Keratinocyte (primary cell): Measurements from ENCODE around the gene PCBD2.

Experiments used
- CTCF ChIP-seq, 3 experiments: IDR thresholded peaks in 1 of 3; conservative IDR thresholded peaks in 1 of 3; optimal IDR thresholded peaks in 1 of 3; 2 replicates in 2 of 3; 3 replicates in 1 of 3; pipeline versions ENCODE3 to v1.5.1; 2011; ENCODE audit warnings: low read length in 3 of 3, mild to moderate bottlenecking in 3 of 3, moderate library complexity in 2 of 3, control low read depth in 1 of 3, inconsistent platforms in 1 of 3; ENCODE audit not compliant: insufficient read depth in 2 of 3; ENCODE audit errors: extremely low read depth in 1 of 3
- EZH2 ChIP-seq: IDR thresholded peaks from one replicate; pipeline ENCODE4 v1.6.1; 2012; ENCODE audit warnings: inconsistent platforms, mild to moderate bottlenecking, low read length, moderate library complexity

- no peak for TF ChIP-seq CTCF (optimal IDR thresholded peaks at IDR 0.05 in 1 of 3, IDR thresholded peaks at IDR 0.05 in 1 of 3, conservative IDR thresholded peaks at IDR 0.05 in 1 of 3; ENCODE audit: extremely low read depth in 1 of 3, insufficient read depth in 2 of 3, low read length in 3 of 3)
- TF ChIP-seq EZH2: no peak
Observed at GRCh38 chr5:134937526-134937925, 32.6 kb downstream of the PCBD2 start.
